ENCODE data around the gene INCA1.

DNA sequence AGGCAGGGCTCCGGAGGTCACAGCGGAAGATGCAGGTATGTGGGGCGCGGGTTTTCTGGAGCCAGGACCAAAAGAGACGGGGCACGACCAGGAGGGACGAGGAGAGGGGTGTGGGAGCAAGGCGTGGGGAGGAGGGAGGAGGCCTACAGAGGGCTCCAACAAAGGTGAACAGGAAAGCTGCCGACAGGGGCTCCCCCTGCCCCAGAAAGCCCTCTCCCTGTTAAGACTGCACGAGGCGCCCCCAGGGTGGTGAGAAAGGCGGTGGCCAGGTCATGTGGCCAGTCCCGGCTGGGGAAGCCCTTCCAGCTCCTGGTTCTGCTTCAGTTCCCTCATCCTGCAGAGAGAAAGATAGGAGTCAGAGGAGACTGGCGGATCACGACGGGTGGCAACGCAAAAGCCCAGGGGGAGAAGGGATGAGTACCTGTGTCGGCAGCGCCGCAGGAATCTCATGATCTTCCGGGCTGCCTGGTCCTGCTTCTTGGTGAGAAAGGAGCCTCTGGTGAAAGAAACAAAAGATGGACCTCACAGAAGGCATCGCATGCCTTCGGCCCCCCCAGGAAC lies 28.8 kb downstream of the INCA1 start:
- no peak for TF ChIP-seq TAF1 (IDR thresholded peaks at IDR 0.05; ENCODE audit: borderline replicate concordance, low read depth, low read length)
- no peak for TF ChIP-seq POLR2AphosphoS5 (IDR thresholded peaks at IDR 0.05; ENCODE audit: low read depth, low read length)
- no peak for TF ChIP-seq POLR2A (IDR thresholded peaks at IDR 0.05; ENCODE audit: low read depth, low read length)
